ENCODE measurements around the gene OPA3.

Gene OPA3

GRCh38 chr19:45505151-45505995, 79.2 kb downstream of the OPA3 start:
- Histone ChIP-seq H3K4me3 (replicated peaks; ENCODE audit: insufficient read depth, low read length) (no peak overlapping the region), H3K27ac (replicated peaks) (no peak overlapping the region), H3K27me3 (ENCODE audit: insufficient read depth, poor library complexity, severe bottlenecking) (no peaks in the 10 kb centered on the region)
- no peak for DNase-seq (ENCODE audit: low read depth in 1 of 2, low spot score in 1 of 2)
- TF ChIP-seq GABPA (IDR thresholded peaks at IDR 0.05; ENCODE audit: low read depth) (no peak), SPI1 (IDR thresholded peaks at IDR 0.05; ENCODE audit: borderline replicate concordance, low read depth) (no peak), POLR2AphosphoS5 (IDR thresholded peaks at IDR 0.05; ENCODE audit: low read depth) (no peak)
- TF ChIP-seq, protein P1, sequence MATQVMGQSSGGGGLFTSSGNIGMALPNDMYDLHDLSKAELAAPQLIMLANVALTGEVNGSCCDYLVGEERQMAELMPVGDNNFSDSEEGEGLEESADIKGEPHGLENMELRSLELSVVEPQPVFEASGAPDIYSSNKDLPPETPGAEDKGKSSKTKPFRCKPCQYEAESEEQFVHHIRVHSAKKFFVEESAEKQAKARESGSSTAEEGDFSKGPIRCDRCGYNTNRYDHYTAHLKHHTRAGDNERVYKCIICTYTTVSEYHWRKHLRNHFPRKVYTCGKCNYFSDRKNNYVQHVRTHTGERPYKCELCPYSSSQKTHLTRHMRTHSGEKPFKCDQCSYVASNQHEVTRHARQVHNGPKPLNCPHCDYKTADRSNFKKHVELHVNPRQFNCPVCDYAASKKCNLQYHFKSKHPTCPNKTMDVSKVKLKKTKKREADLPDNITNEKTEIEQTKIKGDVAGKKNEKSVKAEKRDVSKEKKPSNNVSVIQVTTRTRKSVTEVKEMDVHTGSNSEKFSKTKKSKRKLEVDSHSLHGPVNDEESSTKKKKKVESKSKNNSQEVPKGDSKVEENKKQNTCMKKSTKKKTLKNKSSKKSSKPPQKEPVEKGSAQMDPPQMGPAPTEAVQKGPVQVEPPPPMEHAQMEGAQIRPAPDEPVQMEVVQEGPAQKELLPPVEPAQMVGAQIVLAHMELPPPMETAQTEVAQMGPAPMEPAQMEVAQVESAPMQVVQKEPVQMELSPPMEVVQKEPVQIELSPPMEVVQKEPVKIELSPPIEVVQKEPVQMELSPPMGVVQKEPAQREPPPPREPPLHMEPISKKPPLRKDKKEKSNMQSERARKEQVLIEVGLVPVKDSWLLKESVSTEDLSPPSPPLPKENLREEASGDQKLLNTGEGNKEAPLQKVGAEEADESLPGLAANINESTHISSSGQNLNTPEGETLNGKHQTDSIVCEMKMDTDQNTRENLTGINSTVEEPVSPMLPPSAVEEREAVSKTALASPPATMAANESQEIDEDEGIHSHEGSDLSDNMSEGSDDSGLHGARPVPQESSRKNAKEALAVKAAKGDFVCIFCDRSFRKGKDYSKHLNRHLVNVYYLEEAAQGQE (IDR thresholded peaks at IDR 0.05; ENCODE audit: insufficient replicate concordance, low read depth) = no peak
- TF ChIP-seq, protein P2, sequence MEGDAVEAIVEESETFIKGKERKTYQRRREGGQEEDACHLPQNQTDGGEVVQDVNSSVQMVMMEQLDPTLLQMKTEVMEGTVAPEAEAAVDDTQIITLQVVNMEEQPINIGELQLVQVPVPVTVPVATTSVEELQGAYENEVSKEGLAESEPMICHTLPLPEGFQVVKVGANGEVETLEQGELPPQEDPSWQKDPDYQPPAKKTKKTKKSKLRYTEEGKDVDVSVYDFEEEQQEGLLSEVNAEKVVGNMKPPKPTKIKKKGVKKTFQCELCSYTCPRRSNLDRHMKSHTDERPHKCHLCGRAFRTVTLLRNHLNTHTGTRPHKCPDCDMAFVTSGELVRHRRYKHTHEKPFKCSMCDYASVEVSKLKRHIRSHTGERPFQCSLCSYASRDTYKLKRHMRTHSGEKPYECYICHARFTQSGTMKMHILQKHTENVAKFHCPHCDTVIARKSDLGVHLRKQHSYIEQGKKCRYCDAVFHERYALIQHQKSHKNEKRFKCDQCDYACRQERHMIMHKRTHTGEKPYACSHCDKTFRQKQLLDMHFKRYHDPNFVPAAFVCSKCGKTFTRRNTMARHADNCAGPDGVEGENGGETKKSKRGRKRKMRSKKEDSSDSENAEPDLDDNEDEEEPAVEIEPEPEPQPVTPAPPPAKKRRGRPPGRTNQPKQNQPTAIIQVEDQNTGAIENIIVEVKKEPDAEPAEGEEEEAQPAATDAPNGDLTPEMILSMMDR (IDR thresholded peaks at IDR 0.05; ENCODE audit: insufficient read depth, low read length) = no peak

DNA sequence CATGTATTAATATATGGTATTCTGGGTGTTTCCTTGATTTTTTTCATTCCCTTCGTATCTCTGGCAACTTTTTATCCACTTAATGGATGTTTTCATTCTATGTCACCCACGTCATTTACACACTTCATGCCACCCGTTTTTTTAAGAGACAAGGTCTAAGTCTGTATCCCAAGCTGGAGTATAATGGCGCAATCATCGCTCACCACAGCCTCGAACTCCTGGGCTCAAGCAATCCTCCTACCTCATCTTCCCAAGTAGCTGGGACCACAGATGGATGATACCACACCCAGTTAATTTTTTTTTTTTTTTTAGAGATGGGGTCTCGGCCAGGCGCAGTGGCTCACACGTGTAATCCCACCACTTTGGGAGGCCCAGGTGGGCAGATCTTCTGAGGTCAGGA, 80.7 kb downstream of the OPA3 start:
- peaks cover 4% of the 10 kb centered on the region for H3K27me3 ChIP-seq (ENCODE audit: insufficient read depth, poor library complexity, severe bottlenecking)
- H3K27ac ChIP-seq (replicated peaks) = no peak overlapping the region
- DNase-seq (ENCODE audit: low read depth in 1 of 2, low spot score in 1 of 2) = no peak
- TF ChIP-seq, protein P1 (IDR thresholded peaks at IDR 0.05; ENCODE audit: insufficient replicate concordance, low read depth) = no peak
- TF ChIP-seq SPI1 (IDR thresholded peaks at IDR 0.05; ENCODE audit: borderline replicate concordance, low read depth) (no peak), POLR2AphosphoS5 (IDR thresholded peaks at IDR 0.05; ENCODE audit: low read depth) (no peak), GABPA (IDR thresholded peaks at IDR 0.05; ENCODE audit: low read depth) (no peak)
- TF ChIP-seq, protein P2 (IDR thresholded peaks at IDR 0.05; ENCODE audit: insufficient read depth, low read length) = no peak
- no peak overlapping the region for H3K4me3 ChIP-seq (replicated peaks; ENCODE audit: insufficient read depth, low read length)

GRCh38 chr19:45502111-45502510, 82.5 kb downstream of the OPA3 start:
- no peak for DNase-seq (ENCODE audit: low read depth in 1 of 2, low spot score in 1 of 2)
- peaks cover 15% of the 10 kb centered on the region for H3K27me3 ChIP-seq (ENCODE audit: insufficient read depth, poor library complexity, severe bottlenecking)
- TF ChIP-seq, protein P1 (IDR thresholded peaks at IDR 0.05; ENCODE audit: insufficient replicate concordance, low read depth) = no peak
- TF ChIP-seq POLR2AphosphoS5 (IDR thresholded peaks at IDR 0.05; ENCODE audit: low read depth) = no peak
- TF ChIP-seq SPI1 (IDR thresholded peaks at IDR 0.05; ENCODE audit: borderline replicate concordance, low read depth) = no peak
- TF ChIP-seq, protein P2 (IDR thresholded peaks at IDR 0.05; ENCODE audit: insufficient read depth, low read length) = no peak
- TF ChIP-seq GABPA (IDR thresholded peaks at IDR 0.05; ENCODE audit: low read depth) = no peak
- no peak overlapping the region for H3K27ac ChIP-seq (replicated peaks)
- no peak overlapping the region for H3K4me3 ChIP-seq (replicated peaks; ENCODE audit: insufficient read depth, low read length)

All from HL-60 (cell line).